Stimulated activated naive CD4-positive, alpha-beta T cell (primary cell): Measurements from ENCODE around the gene AIF1L.

Source experiments
- DNase-seq, 6 experiments: peaks; one replicate each; lab custom pipeline; 2025; lab: John Stamatoyannopoulos, UW

AIF1L gene

DNA sequence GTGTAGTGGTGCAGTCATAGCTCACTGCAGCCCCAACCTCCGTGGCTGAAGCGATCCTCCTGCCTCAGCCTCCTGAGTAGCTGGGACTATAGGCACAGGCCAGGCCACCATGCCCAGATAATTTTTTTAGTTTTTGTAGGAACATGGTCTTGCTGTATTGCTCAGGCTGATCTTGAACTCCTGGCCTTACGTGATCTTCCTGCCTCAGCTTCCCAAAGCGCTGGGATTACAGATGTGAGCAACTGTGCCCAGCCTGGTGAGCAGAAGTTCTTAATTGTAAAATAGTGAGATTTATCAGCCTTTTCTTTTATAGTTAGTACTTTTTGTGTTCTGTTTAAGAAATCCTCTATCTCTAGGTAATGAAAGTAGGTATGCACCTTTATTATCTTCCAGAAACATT lies 71.6 kb downstream of the AIF1L start:
- DNase-seq: no peak

DNA sequence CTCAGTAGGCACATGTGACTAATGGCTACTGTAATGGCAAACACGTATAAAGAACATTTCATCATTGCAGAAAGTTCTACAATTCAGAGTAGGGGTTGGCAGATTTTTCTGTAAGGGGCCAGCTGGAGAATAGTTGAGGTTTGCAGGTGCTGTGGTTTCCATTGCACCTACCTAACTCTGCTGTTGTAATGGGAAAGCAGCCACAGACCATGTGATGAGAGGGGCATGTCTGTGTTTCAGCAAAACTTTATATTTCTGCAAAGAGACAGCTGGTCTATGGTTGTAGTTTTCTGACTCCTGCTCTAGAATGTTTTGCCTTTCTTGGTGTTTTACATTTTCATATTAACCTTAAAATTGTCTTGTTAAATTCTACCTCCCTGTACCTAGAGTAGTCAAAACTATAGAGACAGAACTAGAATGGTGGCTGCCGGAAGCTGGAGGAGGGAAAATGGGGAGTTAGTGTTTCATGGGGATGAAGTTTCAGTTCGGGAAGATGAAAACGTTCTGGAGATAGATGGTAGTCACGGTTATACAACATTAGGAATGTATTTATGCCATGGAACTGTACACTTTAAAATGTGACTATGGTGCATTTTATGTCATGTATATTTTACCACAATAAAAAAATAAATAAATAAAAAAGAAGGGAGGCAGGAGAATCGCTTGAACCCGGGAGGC lies 73.4 kb downstream of the AIF1L start:
- DNase-seq: no peak
